LNCAP (cell line): ENCODE data around the gene CBX8.

ENCODE experiments used
- TF ChIP-seq, protein P1 (sequence below): fragments of 450-650 bp; IDR thresholded peaks from 2 replicates; pipeline ENCODE4 v1.5.1; 2017; ENCODE audit warnings: mild to moderate bottlenecking

Gene CBX8

GRCh38 chr17:79826204-79826680 lies 29.4 kb upstream of the CBX8 start:
- TF ChIP-seq, protein P1, sequence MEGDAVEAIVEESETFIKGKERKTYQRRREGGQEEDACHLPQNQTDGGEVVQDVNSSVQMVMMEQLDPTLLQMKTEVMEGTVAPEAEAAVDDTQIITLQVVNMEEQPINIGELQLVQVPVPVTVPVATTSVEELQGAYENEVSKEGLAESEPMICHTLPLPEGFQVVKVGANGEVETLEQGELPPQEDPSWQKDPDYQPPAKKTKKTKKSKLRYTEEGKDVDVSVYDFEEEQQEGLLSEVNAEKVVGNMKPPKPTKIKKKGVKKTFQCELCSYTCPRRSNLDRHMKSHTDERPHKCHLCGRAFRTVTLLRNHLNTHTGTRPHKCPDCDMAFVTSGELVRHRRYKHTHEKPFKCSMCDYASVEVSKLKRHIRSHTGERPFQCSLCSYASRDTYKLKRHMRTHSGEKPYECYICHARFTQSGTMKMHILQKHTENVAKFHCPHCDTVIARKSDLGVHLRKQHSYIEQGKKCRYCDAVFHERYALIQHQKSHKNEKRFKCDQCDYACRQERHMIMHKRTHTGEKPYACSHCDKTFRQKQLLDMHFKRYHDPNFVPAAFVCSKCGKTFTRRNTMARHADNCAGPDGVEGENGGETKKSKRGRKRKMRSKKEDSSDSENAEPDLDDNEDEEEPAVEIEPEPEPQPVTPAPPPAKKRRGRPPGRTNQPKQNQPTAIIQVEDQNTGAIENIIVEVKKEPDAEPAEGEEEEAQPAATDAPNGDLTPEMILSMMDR = no peak

GRCh38 chr17:79825580-79825921 lies 28.7 kb upstream of the CBX8 start:
- TF ChIP-seq, protein P1 = no peak

GRCh38 chr17:79824893-79825579 lies 28.2 kb upstream of the CBX8 start:
- TF ChIP-seq, protein P1 = no peak

GRCh38 chr17:79824234-79824633 lies 27.4 kb upstream of the CBX8 start:
- TF ChIP-seq, protein P1 = no peak

- TF ChIP-seq, protein P1 = no peak
These were observed 25.8 kb upstream of the CBX8 start for GRCh38 chr17:79822583-79823124.

- TF ChIP-seq, protein P1 = no peak
These were observed 24.6 kb upstream of the CBX8 start for GRCh38 chr17:79821331-79822095.

DNA sequence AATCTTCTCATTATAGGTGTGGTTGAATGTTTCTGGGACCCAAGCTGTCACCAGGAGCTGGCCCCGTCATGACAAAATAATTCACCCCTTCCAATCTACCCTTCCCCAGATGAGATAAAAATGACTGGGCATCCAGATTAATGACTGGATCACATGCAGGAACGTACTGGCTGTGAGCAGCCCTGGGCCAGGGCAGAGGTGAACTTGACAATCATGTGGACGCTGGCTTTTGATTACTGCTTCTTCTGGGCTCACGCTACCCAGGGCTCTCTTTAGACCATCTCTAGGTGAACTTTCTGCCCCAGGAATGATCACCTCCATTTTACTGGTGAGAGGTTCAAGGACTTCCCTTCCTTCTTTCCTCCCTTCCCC lies 24.1 kb upstream of the CBX8 start:
- TF ChIP-seq, protein P1 = no peak
